Posterior vena cava (tissue), 2 donors: ENCODE data around the gene CCDC8. TPM values are rescaled to one million over a fixed set of nuclear protein-coding genes. Genes with fewer than 3 reads are reported as not detected.
"Not testable (repeated sequence)": the region's sequence is repeated elsewhere in the genome, so short reads cannot be mapped to it uniquely, and the experiment has no call there.

Experiments
- DNase-seq: peaks from one replicate; pipeline ENCODE4 v3.0.0-alpha.2; 2020; ENCODE audit warnings: low spot score
- intact Hi-C, 2 donors: fragments of 100-400 bp; cut with DNase I; formaldehyde crosslinking; loops; one replicate each; pipeline versions ENCODE4 v1.14.1 to v1.14.2; 2022 to 2023
- total RNA-seq, 2 donors: library from RNA; stranded (reverse); fragmentation: NEBNext Ultra II Directional; extraction: Animal tissue kit (Norgen Biotek cat#: 25700); gene quantifications; one replicate each; pipeline ENCODE4 v1.2.1, GENCODE V29; 2021
- donor health status: DM: yes; HTN: yes; CAD: no.
- donor health status: DM: yes; HTN: yes; CAD: no.

CCDC8 gene
- total RNA-seq, 2 donors from 2014 or later: 11.7 to 17.7 TPM

DNA sequence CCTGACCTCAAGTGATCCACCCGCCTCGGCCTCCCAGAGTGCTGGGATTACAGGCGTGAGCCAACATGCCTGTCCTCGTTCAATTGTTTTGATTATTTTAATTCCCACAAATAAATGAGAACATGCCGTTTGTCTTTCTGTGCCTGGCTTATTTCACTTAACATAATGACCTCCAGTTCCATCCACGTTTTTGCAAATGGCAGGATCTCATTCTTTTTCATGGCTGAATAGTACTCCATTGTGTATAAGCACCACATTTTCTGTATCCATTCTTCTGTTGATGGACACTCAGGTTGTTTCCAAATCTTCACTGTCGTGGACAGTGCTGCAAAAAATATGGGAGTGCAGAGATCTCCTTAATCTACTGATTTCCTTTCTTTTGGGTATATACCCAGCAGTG, 20.1 kb upstream of the CCDC8 start:
- intact Hi-C loops, DNase-seq: not testable (repeated sequence)

DNA sequence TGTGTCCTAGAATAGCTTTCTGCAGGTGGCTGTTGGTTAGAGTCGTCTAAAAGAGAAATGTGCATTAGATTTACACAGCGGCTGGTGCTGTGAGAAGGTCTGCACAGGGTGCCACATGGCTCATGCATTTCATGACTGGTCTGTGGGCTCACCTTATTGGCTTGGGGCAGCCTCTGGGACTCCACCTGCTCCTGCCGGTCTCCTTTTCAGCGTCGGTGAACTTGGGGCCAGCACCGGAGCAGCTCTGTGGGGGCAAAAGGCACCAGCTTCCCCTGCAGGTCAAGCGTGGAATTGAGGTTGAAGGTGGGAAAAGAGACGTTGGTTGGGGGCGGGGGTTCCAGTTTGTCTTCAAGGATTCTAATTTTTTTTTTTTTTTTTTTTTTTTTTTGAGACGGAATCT, 18.5 kb upstream of the CCDC8 start:
- no peak for DNase-seq
- intact Hi-C loops: no loop called here

DNA sequence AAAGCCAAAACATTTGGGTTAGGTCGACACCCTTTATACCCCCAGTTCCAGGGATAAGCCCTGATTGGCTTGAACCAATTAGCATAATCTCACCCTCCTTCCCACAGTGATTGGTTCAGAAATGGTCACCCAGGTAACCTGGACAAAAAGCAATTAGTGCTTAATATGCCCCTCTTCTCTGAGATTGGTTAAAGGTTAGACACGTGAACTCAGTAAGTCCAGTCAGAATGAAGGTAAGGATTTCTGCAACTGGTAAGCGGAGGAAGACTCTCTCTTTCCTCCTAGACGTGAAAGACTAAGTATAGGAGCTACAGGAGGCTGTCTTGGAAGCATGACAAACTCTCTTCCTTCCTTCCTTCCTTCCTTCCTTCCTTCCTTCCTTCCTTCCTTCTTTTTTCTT, 16.6 kb upstream of the CCDC8 start:
- intact Hi-C loops: loop anchor here in 1 of 2 donors (2.0 kb wide), 1 partner anchor 13 kb away; no protein-coding TSS in a partner anchor
- DNase-seq: no peak

DNA sequence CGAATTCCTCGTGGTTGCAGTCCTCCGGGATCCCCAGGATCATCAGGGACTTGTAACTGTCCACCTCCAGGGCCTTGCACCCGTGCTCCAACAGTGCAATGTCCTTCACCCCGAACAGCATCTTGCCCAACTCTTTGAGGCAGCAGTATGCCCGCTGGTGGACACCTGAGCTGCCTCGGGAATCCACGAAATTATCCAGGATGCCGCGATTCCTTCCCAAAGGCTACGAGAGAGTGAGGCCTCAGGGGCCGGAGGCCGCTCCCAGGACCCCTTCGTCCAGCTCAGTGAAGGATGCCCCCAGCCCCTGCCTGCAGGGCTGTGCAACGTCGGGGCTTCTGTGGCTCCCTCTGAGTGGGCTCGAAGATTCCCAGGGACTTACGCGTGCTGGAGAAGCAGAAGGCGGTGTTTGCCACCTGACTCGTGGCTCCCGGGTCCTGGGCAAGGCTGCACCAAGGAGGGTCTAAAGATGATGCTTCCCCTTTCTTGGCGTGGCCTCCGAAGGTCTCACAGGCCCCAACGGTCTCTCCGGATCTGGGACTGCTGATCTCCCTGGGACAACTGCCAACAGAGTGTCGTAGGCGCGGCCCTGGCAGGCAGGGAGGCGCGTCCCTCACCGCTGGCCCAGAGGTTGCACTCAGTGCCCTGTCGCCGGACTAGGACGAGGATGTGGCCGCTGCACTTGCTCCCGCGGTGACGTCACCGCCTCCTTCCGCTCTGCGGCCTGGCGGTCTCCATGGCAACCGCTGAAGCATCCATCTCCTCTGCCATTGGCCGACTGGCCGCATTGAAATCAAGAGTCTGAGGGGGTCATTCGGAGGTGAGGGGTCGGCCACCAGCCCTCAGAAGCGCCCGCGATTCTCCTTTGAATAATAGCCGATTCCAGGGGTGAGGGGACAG, 15.1 kb upstream of the CCDC8 start, which contains the start of gene PNMA8C:
Gene PNMA8C (minus strand): TSS at position 698 of the 897 bp plus-strand sequence. CDS start 577 bp downstream, at position 121.
- intact Hi-C loops: loop anchor here in 1 of 2 donors (2.0 kb wide), 1 partner anchor 14 kb away; no protein-coding TSS in a partner anchor
- peak; percentile 92 for DNase-seq

DNA sequence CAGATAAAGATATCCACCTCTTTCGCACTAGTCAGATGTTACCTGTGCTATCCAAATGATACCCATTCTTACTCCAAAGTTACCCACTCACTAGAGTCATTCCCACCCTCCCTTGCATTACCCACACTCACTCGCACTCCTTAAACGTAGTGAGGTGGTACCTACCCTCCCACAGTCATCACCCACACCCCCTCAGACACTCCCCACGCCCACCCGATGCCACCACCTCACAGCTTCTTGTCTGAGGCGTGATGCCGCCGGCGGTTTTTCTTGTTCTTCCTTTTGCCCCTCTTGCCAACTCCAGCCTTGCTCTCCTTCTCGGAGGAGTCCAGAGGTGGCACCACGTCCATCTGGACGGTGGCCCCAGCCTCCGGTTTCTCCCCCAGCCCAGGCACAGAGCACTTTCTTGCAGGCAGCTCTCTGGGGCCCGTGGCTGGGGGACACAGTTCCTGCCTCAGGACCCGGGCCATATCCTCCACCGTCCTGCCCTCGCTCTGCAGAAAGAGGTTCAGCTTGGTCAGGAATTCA, 14.2 kb upstream of the CCDC8 start:
- DNase-seq: no peak
- intact Hi-C loops: loop anchor here in 1 of 2 donors (2.0 kb wide), 1 partner anchor 15 kb away; no protein-coding TSS in a partner anchor

DNA sequence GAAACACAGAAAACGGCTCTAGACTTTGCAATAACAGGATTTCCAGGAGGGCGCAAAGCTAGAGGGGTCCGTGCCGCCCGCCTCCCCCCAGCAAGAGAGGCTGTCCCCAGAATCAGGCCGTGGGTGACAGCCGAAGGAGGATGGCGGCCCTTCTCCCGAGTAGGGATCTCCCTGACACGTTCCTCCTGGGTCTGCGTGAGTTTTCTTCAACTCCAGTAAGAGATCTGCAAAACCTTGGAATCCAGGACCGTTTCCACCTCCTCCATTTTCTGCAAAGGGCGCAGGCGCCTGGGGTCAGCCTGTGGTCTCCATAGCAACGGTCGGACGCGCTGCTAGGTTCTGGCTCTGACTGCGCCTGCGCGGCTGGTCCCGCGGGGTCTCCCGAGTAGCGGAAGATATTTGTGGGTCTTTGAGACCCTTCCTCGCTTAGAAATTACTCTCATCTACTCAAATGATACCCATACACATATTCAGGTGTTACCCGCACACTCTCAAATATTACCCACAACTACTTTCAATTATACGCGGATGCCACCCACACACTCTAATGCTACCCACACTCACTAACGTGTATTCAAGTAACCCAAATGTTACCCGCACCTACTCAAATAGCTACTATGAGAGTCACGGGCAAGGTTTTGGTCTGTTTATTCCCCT, 13.3 kb upstream of the CCDC8 start:
- intact Hi-C loops: no loop called here
- DNase-seq: no peak

DNA sequence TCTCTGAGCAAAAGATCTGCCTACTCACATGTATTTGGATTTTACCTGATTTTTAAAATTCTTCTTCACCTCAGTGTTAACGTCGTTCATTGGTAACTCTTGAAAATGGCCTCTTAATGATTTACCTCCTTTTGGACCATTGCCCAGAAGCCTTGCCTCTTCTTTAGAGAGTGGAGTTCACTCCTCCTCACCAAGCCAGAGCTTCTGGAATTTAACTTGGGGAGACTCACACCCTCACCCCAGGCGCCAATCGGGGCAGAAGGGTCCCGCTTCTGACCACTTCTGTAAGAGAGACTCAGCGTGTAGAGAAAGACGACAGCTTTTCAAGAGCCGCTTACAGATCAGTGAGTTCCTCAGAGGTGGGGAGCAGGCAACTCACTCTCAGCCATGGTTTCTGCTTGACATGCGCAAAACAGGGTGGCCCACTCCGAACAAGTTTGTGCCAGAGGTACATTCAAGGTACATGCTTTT, 12.7 kb upstream of the CCDC8 start:
- intact Hi-C loops: no loop called here
- no peak for DNase-seq

DNA sequence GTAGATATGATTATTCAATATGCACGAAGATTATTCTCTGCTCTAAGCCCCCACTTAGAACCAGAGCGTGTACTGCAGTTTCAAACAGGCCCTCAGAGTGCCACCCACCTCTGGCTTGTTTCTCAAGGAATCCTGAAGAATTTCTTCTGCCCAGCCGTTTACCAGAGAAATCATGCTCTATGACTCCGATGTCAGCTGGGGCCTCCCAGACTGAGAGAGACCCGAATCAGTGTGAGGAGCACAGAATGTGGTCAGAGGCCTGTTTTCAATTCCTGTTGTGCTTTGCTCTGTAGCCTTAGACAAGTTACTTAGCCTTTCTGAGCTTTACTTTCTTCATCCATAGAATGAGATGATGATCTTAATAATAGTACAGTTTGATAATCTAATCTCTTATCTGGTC, 9.8 kb upstream of the CCDC8 start:
- intact Hi-C loops: no loop called here
- DNase-seq: no peak

DNA sequence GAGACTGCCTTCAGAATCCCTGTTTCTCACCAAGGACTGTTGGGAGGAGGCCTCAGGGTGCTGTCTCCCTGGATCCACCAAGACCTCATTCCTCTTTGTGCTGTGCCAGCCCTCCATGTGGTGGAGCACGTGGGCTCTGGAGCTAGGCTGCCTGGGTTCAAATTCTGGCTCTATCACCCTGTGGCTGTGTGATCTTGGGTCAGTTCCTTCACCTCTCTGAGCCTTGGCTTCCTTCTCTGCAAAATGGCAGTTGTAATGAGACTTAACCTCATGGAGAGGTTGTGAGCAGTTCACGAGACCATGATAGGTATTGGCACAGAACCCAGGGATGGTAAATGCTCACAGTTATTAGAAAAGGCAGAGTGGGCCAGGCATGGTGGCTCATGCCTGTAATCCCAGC, 9.0 kb upstream of the CCDC8 start:
- DNase-seq: no peak
- intact Hi-C loops: no loop called here

DNA sequence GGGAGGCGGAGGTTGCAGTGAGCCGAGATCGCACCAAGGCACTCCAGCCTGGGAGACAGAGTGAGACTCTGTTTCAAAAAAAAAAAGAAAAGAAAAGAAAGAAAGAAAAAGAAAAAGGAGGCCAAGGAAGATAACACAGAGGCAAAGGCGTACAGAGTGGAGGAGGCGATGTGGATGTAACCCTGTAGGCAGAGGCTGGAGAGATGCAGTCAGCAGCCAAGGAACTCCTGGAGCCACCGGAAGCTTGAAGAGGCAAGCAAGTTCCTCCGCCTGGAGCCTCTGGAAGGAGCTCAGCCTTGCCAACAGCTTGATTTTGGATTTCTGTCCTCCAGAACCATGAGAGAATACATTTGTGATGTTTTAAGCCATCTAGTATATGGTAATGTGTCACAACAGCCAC, 6.7 kb upstream of the CCDC8 start:
- intact Hi-C loops: no loop called here
- no peak for DNase-seq

DNA sequence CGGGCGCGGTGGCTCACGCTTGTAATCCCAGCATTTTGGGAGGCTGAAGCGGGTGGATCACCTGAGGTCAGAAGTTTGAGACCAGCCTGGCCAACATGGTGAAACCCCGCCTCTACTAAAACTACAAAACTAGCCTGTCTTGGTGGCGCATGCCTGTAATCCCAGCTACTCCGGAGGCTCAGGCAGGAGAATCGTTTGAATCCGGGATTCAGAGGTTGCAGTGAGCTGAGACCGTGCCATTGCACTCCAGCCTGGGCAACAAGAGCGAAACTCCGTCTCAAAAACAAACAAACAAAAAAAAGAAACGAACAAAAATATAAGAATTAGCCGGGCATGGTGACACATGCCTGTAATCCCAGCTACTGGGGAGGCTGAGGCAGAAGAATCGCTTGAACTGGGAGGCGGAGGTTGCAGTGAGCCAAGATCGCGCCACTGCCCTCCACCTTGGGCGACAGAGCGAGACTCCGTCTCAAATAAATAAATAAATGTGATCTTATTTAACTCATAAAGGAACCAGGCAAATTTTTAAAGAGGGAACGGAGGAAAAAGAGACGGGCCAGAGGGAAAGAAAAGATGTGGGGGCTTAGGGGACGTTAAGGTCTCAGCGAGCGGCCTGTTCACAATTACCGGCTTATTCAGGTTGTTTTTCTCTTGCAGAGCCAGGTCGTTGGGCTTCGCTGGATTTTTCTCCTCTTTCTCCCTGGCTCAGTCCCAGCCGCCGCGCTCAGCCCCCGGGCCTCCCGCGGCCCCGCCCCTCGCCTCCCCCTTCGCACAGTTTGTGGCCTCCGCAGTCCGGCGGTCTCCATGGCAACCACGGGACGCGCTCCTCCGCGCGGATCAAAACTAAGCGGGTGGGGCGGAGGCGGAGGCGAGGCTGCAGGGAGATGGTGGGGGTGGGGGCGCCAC, 2.7 kb upstream of the CCDC8 start:
- intact Hi-C loops: not testable (repeated sequence)
- peak; percentile 94 for DNase-seq

DNA sequence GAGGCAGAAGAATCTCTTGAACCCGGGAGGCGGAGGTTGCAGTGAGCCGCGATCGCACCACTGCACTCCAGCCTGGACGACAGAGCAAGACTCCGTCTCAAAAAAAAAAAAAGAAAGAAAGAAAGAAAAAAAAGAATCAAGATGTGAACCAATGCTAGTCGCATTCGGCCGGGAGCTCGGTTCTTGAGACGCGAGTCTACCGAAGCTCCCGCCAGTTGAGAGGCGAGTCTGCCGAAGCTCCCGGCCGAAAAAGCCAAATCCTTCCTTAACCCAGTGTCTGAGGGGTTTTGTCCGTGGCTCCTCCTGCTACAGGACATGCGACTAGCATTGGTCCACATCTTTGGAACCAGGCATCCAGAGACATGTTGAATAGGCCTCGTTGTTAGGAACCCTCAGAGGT, 1.5 kb upstream of the CCDC8 start:
- DNase-seq, intact Hi-C loops: not testable (repeated sequence)

DNA sequence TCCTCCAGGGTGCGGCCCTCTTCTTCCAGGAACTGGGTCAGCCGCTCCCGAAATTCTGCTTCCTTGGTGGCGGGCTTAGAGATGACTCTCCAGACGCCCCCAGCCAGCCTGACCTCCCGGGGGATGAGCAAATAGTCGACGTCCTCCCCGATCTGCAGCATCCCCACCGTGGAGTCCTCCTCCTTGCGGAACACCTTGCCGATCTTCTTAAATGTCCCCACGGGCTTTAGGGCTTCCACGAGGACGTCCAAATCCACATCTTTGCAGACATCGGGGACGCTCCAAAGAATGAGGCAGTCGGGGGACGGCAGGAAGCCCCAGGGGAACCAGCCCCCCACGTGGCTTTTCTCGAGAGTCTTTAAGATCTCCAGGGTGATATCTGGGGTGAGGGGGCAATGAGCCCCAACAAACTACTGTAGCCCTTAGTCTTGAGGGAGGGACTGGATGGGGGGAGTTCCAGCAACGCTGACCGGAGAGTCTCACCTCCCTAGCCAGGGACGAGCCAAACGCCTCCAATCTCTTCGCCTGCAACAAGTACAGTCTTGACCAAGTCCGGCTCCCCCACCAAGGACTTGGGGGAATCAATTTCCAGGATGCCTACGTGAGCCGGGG, 608 bp downstream of the CCDC8 start:
- peak; percentile 82 for DNase-seq
- intact Hi-C loops: loop anchor here in 1 of 2 donors (1.0 kb wide), 1 partner anchor 38 kb away; no protein-coding TSS in a partner anchor

DNA sequence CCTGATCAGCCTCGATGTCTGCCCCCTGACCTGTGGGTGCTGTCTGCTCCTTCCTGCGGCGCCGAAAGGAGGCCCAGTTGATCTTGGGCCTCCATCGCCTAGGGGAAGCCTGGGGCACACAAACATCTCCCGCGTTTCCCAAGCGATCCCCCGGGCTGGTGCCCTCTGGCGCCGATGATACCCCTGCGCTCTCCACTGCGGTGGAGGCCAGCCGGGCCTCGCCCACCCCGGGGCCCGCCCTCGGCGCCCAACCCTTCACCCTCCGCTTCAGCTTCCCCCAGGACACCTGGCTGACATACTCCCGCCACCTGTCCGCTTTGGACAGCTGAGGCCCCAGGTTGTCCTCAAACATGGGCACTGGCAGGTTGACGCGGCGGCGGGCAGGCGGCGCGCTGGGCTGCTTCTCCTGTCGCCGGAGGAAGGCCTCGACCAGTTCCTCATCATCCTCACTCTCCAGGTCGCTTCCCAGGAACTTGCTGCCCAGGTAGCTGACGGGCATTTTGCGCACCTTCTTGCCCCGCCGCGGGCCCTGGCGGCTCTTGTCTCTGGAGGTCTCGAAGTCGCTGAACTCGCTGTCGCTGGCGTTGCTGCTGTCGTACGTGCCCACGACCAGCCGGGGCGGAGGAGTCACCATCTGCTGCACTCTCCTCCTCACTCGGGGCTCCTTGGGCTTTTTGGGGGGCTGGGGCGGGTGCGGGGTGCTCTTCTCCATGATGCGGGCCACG, 1.3 kb downstream of the CCDC8 start:
- intact Hi-C loops: loop anchor here in 1 of 2 donors (1.0 kb wide), 1 partner anchor 38 kb away; no protein-coding TSS in a partner anchor
- DNase-seq: no peak

DNA sequence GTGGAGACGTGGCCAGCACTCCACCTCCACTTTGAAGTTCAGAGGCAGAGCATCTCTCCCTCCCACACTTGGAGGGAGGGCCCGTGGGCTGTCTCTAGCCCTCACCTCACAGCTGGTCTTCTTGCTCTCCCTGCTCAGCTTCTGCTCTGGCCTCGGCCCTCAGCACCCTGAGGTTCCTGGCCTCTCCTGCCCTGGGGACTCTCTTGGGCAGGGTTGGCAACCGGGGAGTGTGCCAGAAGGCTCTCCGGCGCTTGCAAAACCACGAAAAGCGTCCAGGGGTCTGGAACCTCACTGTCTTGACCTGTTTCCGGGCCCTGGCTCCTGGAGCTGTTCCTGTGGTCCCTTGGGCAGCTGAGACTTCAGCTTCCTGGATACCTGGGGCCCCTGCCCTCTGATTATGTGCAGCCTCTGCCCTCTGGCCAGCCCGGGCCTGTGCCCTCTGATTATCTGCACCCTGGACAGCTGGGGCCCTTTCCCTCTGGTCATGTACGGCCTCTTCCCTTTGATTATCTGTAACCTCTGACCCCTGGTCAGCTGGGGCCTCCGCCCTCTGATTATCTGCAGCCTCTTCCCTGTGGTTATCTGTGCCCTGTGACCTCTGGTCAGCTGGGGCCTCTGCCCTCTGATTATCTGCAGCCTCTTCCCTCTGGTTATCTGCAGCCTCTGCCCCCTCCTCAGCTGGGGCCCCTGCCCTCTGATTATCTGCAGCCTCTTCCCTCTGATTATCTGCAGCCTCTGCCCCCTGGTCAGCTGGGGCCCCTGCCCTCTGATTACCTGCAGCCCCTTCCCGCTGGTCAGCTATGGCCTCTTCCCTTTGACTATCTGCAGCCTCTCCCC, 2.1 kb downstream of the CCDC8 start:
- intact Hi-C loops: no loop called here
- DNase-seq: no peak

DNA sequence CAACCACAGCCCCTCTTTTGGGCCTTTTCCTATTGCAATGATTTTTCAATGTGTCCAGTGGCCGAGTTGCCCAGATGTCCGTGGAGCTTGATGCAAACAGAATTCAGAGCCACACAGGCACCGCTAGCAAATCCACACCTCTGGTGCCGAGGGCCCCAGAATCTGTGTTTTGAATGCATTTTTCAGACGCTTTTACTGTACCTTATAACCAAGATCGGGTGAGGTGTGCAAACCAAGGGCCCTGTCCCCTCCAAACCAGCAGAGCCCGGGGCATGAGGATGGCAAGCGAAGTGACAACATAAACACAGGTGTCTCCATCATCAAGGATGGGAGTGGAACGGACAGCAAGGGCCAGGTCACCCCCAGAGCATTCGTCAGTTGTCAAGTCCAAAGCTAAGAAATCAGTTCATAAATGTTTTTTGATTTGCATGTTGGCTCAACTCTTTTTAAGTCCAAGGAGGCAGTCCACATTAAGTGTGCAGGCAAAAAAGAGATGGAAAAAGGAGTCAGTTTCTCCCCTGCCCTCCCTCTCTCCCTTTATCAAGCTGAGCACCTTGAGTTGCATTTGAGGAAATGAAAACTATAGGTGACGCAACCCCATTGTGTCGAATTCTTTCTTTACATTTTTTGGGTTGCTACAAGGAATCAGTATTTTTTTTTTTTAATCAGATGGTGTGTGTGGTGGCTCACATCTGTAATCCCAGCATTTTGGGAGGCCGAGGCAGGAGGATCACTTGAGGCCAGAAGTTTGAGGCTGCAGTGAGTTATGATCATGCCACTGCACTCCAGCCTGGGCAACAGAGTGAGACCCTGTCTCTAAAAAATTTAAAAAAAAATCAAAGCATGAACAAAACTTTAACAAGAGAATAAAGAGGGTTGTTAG, 2.9 kb downstream of the CCDC8 start:
- intact Hi-C loops: no loop called here
- no peak for DNase-seq
